GM21717 (cell line): ENCODE results near the gene FER.
"Not testable (repeated sequence)": the region's sequence is repeated elsewhere in the genome, so short reads cannot be mapped to it uniquely, and the experiment has no call there.

Experiments
- ATAC-seq: cut with Tn5 transposase; IDR thresholded peaks from one replicate; pipeline ENCODE4 v1.9.1; 2021; ENCODE audit warnings: mild to moderate bottlenecking, moderate library complexity; ENCODE audit not compliant: unreplicated experiment

FER gene

GRCh38 chr5:108869066-108869465 is 121.4 kb downstream of the FER start:
- ATAC-seq, result no peak

GRCh38 chr5:108876451-108876850 is 128.8 kb downstream of the FER start:
- ATAC-seq, result no peak

- no peak for ATAC-seq
Measured at GRCh38 chr5:108878756-108879155, 131.1 kb downstream of the FER start.

- ATAC-seq, result no peak
Measured at GRCh38 chr5:108881133-108881532, 133.4 kb downstream of the FER start.

GRCh38 chr5:108884736-108885135 is 137.0 kb downstream of the FER start:
- ATAC-seq, result no peak

DNA sequence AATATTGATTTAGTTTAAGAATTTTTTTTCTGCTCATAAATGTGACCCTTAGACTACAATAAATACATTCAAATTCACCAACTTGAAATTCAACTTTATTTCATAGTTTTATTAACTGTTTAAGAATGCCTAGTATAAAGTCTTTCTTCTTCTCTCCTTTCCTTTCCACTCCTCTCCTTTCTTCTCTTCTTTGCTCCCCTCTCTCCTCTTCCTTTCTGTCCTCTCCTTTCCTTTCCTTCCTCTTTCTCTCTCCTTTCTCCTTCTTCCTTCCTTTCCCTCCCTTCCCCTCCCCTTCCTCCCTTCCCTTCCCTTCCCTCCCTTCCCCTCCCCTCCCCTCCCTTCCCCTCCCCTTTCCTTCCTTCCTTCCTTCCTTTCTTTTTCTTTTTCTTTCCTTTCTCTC is 150.6 kb downstream of the FER start:
- no peak for ATAC-seq

GRCh38 chr5:108898707-108899106 is 151.0 kb downstream of the FER start:
- ATAC-seq, result no peak

- not testable (repeated sequence) for ATAC-seq
Measured at GRCh38 chr5:108899244-108899643, 151.5 kb downstream of the FER start.

GRCh38 chr5:108900668-108901067 is 153.0 kb downstream of the FER start:
- ATAC-seq, result no peak

GRCh38 chr5:108905805-108906204 is 158.1 kb downstream of the FER start:
- no peak for ATAC-seq

GRCh38 chr5:108910627-108911026 is 162.9 kb downstream of the FER start:
- ATAC-seq, result no peak

DNA sequence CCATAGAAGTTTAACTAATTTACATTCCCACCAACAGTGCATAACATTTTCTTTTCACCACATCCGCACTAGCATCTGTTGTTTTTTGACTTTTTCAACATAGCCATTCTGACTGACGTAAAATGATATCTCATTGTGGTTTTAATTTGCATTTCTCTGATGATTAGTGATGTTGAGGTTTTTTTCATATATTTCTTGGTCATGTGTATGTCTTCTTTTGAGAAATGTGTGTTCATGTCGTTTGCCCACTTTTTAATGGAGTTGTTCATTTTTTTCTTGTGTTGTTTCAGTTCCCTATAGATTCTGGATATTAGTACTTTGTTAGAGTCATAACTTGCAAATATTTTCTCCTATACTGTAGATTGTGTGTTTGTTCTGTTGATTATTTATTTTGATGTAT is 163.4 kb downstream of the FER start:
- ATAC-seq, result peak; percentile 73

DNA sequence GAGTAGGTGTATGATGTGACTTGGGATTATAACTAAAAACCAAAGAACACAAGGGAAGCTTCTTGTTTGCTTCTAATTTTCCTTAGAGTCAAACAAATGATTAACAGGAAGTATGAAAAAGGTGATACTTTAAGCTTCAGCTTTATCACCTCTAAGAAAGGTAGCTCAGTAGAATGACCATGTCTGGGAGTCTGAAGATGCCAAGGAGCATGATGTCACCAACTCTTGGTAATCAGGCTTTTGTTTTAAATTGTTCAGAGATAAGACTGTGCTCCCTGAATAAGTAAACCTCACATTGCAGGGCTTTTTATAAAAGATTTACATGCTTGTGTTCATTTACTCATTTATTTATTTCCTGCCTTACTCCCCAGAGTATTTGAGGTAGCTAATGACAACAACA is 169.9 kb downstream of the FER start:
- ATAC-seq, result no peak

DNA sequence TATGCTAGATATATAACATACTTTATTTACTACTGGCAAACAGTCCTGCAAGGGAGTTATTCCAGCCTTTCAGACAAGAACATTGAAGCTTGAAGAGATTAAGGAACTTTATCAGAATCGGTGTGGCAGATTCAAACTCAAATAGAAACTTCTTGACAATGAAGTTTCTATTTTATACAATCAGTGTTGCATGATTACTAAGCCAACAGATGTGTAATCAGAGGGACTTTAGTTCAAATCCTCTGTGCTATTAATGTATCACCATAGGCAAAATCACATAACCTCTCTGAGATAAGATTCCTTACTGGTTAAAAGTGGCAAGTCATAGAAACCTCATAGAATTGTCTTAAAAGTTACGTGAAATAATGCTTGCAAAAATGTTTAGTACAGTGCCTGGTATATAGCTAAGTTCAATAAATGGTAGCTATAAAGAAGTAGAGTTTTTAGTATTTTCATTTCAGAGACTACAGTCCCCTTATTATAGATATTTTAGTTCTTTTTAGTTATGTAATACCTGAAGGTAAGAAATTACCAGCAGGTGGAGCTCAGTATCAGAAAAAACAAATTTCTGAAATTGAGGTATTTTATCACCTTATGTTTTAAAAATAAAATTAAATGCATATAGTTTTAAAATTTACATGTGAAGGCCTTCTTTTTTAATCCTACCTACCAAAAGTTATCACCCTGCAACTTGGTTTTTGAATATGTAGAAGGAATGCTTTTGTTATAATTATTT is 172.1 kb downstream of the FER start:
- ATAC-seq, result no peak

DNA sequence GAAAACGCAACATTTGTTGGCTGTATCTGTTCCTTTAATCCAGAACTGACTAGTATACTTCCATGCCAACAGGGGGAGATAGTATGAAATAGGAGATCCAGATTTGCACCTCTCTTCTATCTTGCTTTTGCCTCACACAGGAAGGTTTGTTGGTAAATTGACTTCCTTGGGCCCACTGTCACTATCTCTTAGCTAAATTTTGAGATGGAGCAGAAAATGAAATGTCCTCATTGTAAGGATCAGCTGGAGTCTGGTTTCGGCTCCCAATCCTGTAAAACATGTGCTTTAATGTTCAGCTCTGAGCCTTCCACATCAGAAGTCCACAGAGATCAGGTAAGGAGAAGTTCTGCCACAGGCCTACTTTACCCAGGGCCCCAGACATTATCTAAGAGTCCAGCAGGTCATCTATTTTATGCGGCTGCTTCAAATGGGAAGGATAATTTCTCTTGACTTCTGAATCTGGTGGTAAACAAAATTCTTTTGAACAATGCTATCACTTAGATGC is 176.8 kb downstream of the FER start:
- no peak for ATAC-seq

DNA sequence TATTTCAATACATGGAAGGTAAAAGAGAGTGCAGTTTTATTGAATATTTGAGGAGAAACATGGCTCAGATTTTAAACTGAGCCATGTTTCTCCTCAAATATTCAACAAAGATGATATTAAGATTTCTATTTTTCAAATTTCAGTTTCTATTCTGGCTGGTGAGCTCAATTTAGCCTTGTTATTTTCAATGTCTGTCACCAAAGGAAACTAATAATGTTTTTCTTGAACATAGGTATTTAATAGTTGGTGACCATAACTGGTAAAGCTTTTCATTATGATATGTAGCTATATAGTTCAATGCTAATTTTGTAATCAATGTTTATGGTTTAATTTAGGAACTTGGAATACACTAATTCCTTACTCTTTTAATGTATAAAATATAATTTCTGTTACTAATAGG is 177.4 kb downstream of the FER start:
- no peak for ATAC-seq

DNA sequence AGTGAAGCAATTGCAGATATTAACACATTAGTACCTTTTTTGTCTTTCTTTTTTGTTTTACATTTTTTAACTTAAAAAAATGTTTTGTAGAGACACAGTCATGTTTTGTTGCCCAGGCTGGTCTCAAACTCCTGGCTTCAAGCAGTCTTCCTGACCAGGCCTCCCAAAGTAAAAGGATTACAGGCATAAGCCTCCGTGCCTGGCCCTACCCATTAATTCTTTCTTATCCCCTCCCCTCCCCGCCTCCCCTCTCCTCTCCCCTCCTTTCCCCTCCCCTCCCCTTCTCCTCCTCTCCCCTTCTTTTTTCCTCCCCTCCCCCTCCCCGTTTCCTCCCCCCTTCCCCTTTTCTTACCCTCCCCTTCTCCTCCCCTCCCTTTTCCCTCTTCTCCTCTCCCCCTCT is 182.4 kb downstream of the FER start:
- no peak for ATAC-seq

- ATAC-seq, result no peak
Measured at GRCh38 chr5:108935611-108936010, 187.9 kb downstream of the FER start.

DNA sequence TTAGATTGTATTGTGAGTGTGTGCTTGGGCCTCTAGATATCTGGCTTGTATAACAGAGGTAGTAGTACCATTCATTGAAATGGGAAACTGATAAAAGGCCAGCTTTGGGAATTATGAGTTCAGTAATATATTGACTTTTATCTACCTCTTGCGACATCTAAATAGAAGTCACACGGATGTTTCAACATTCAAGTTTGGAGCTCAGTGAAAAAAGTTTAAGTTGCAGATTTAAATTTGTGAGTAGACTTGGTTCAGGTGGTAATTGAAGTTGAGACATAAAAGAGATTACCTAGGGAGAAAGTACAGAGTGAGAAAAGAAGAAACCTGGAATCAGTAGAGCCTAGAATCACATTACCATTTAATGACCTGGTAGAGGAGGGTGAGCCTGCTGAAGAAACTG is 189.5 kb downstream of the FER start:
- no peak for ATAC-seq

DNA sequence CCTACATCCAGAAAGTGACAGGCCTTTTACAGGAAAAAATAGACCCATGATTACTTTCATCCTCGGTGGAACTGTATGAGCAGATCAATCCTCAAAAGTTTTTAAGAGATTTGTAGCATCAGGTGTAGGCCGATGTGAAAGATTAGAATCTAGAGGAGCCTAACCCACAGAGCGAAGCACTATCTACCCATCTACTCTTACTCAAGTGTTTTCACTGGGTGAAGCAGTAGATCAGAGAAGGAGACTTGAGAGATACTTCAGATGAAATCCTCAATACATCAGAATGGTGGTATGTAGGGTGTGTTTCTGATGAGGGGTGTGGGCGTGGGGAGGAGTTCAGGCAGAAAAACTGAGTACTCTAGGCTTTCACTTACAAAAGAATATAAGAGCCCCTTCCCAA is 192.8 kb downstream of the FER start:
- ATAC-seq, result no peak

GRCh38 chr5:108941746-108942145 is 194.0 kb downstream of the FER start:
- no peak for ATAC-seq

GRCh38 chr5:108942701-108943100 is 195.0 kb downstream of the FER start:
- ATAC-seq, result no peak

DNA sequence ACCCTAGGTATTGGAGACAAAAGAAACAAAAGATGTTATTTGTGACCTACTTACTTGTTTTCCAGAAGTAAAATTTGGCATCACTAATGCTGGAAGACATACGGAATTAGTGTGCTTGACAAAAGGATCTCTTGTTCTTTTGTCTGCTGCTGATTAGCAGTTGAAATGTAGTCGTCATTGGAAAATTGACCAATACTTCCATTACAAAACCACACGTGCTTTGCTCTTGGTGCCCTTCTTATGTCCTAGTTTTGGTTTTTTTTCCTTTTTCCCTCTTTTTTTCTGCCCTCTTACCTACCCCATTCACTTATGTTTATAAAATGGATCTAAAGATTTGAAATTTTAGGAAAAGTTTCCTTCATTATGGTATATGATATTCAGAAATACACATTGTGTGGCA is 197.4 kb downstream of the FER start:
- ATAC-seq, result no peak
